Nephron (organoid): Measurements from ENCODE around the gene SMYD4.
A peak's percentile ranks its signal among the peaks of the same experiment; 100 is the strongest.

Experiments
- H3K27ac Mint-ChIP-seq, 3 experiments: 2 replicates each; pipeline ENCODE4 v1.8.0; 2020; ENCODE audit warnings: mixed read lengths in 3 of 3, mild to moderate bottlenecking in 2 of 3, moderate library complexity in 1 of 3
- H3K27me3 Mint-ChIP-seq: 2 replicates; pipeline ENCODE4 v1.8.0; 2021; ENCODE audit warnings: low read depth, mild to moderate bottlenecking, moderate library complexity, mixed read lengths
- H3K36me3 Mint-ChIP-seq: 2 replicates; pipeline ENCODE4 v1.8.0; 2020; ENCODE audit warnings: low read depth, mixed read lengths
- H3K4me1 Mint-ChIP-seq: 2 replicates; pipeline ENCODE4 v1.8.0; 2020; ENCODE audit warnings: mixed read lengths
- H3K4me3 Mint-ChIP-seq, 3 experiments: 2 replicates each; pipeline ENCODE4 v1.8.0; 2020; ENCODE audit warnings: mild to moderate bottlenecking in 3 of 3, mixed read lengths in 3 of 3, moderate library complexity in 2 of 3
- H3K9me3 Mint-ChIP-seq: 2 replicates; pipeline ENCODE4 v1.8.0; 2020; ENCODE audit warnings: mixed read lengths
- CTCF ChIP-seq, 3 experiments: fragments of 200-600 bp; sonication (generic); IDR thresholded peaks; one replicate each; pipeline ENCODE4 v1.5.0; 2021; ENCODE audit warnings: antibody characterized with exemption in 3 of 3; ENCODE audit not compliant: unreplicated experiment in 3 of 3

The SMYD4 gene

GRCh38 chr17:1872254-1872653, 42.6 kb upstream of the SMYD4 start:
- peaks cover 52% of the 10 kb centered on the region for H3K36me3 Mint-ChIP-seq
- no peaks in the 10 kb centered on the region for H3K4me1 Mint-ChIP-seq
- no peak overlapping the region for H3K4me3 Mint-ChIP-seq
- no peaks in the 10 kb centered on the region for H3K9me3 Mint-ChIP-seq
- H3K27me3 Mint-ChIP-seq: no peaks in the 10 kb centered on the region
- H3K27ac Mint-ChIP-seq: no peak overlapping the region
- TF ChIP-seq CTCF (IDR thresholded peaks at IDR 0.05; ENCODE audit: unreplicated experiment in 3 of 3): no peak

- Mint-ChIP-seq H3K27me3 (no peaks in the 10 kb centered on the region), H3K27ac (no peak overlapping the region), H3K36me3 (peaks cover 50% of the 10 kb centered on the region), H3K4me3 (no peak overlapping the region), H3K4me1 (no peaks in the 10 kb centered on the region), H3K9me3 (no peaks in the 10 kb centered on the region)
- TF ChIP-seq CTCF (IDR thresholded peaks at IDR 0.05; ENCODE audit: unreplicated experiment in 3 of 3): no peak
Observed at GRCh38 chr17:1871756-1872155, 42.1 kb upstream of the SMYD4 start.

GRCh38 chr17:1870592-1870991, 40.9 kb upstream of the SMYD4 start:
- TF ChIP-seq CTCF (IDR thresholded peaks at IDR 0.05; ENCODE audit: unreplicated experiment in 3 of 3): no peak
- Mint-ChIP-seq H3K36me3 (peaks cover 46% of the 10 kb centered on the region), H3K9me3 (no peaks in the 10 kb centered on the region), H3K4me1 (no peaks in the 10 kb centered on the region), H3K27me3 (no peaks in the 10 kb centered on the region), H3K4me3 (no peak overlapping the region), H3K27ac (no peak overlapping the region)

DNA sequence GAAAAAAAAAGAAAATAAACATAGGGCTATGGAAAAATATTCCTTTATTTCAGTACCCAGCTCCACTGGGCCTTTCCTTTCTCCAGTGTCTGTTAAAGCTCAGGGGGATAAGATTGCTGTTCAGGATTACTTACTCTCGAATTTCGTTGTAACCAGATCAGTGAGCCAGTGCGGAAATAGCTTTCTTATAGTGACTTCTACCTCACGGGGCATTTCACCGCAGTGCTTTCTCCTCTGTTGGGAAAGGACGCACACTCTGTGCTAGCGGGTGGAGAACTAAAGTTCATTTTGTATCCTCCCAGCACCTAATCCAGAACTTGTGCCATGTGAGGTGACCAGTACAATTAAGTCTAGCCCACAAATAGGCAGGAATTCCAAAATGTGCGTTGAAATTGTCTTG, 38.4 kb upstream of the SMYD4 start:
- Mint-ChIP-seq H3K27ac (peak overlapping the region in 1 of 3 experiments; percentile 72), H3K9me3 (no peaks in the 10 kb centered on the region)

DNA sequence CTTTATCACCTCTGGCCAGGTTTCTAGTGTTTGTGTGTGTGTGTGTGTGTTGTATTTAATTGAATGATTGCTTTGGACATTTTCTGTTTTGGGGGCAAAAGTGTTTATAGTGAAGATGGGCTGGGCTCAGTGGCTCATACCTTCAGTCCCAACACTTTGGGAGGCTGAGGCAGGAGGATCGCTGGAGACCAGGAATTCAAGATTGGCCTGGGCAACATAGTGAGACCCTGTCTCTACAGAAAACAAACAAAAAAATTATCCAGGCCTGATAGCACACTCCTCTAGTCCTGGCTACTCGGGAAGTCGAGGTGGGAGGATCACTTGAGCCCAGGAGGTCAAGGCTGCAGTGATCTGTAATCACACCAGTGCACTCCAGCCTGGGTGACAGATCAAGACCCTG, 37.6 kb upstream of the SMYD4 start:
- Mint-ChIP-seq H3K9me3 (no peaks in the 10 kb centered on the region), H3K4me1 (no peaks in the 10 kb centered on the region), H3K27ac (peak overlapping the region in 1 of 3 experiments; percentile 72), H3K4me3 (no peak overlapping the region), H3K36me3 (peaks cover 18% of the 10 kb centered on the region), H3K27me3 (no peaks in the 10 kb centered on the region)
- TF ChIP-seq CTCF (IDR thresholded peaks at IDR 0.05; ENCODE audit: unreplicated experiment in 3 of 3): no peak

More for the DNA sequence above, 38.4 kb upstream of the SMYD4 start:
- no peak for TF ChIP-seq CTCF (IDR thresholded peaks at IDR 0.05; ENCODE audit: unreplicated experiment in 3 of 3)
- H3K36me3 Mint-ChIP-seq: peaks cover 21% of the 10 kb centered on the region
- no peaks in the 10 kb centered on the region for H3K27me3 Mint-ChIP-seq
- no peaks in the 10 kb centered on the region for H3K4me1 Mint-ChIP-seq
- no peak overlapping the region for H3K4me3 Mint-ChIP-seq

- no peaks in the 10 kb centered on the region for H3K9me3 Mint-ChIP-seq
- no peak overlapping the region for H3K27ac Mint-ChIP-seq
- H3K4me3 Mint-ChIP-seq: no peak overlapping the region
- no peaks in the 10 kb centered on the region for H3K4me1 Mint-ChIP-seq
- peaks cover 21% of the 10 kb centered on the region for H3K36me3 Mint-ChIP-seq
- TF ChIP-seq CTCF (IDR thresholded peaks at IDR 0.05; ENCODE audit: unreplicated experiment in 3 of 3): peak in 2 of 3 experiments; percentile 29 to 46
- H3K27me3 Mint-ChIP-seq: no peaks in the 10 kb centered on the region
Observed at GRCh38 chr17:1865252-1866037, 35.7 kb upstream of the SMYD4 start.
